ENCODE data around the gene NPC2.

DNA sequence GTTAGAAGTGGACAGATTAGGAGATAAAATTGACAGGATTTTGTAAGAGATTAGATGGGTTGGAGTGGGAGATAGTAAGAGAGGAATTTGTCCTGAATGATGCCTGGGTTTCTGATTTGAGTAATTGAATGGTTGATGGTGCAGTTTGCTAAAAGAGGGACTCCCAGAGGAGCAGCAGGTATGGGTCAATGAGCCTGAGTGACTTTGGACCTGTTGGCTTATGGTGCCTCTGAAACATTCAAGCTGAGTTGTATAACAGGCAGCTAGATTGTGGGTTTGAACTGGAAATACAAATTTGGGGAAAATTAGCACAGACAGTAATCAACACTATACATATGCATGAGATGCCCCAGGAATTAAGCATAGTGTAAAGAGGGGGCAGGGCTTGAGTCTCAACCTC, 50.3 kb downstream of the NPC2 start:
- TF ChIP-seq, protein P1, sequence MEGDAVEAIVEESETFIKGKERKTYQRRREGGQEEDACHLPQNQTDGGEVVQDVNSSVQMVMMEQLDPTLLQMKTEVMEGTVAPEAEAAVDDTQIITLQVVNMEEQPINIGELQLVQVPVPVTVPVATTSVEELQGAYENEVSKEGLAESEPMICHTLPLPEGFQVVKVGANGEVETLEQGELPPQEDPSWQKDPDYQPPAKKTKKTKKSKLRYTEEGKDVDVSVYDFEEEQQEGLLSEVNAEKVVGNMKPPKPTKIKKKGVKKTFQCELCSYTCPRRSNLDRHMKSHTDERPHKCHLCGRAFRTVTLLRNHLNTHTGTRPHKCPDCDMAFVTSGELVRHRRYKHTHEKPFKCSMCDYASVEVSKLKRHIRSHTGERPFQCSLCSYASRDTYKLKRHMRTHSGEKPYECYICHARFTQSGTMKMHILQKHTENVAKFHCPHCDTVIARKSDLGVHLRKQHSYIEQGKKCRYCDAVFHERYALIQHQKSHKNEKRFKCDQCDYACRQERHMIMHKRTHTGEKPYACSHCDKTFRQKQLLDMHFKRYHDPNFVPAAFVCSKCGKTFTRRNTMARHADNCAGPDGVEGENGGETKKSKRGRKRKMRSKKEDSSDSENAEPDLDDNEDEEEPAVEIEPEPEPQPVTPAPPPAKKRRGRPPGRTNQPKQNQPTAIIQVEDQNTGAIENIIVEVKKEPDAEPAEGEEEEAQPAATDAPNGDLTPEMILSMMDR (IDR thresholded peaks at IDR 0.05), result no peak
- TF ChIP-seq POLR2A (IDR thresholded peaks at IDR 0.05), result no peak
